Fibroblast of mammary gland (primary cell): ENCODE results near the gene ETDB.
"Not testable (repeated sequence)": the region's sequence is repeated elsewhere in the genome, so short reads cannot be mapped to it uniquely, and the experiment has no call there.

Source experiments
- DNase-seq: peaks from one replicate; pipeline ENCODE4 v3.0.0-alpha.2; 2010; ENCODE audit warnings: low read depth
- H3K4me3 ChIP-seq: 2 replicates; pipeline ENCODE4 v1.5.1; 2011; ENCODE audit warnings: low read depth, mild to moderate bottlenecking, low read length, moderate library complexity; ENCODE audit not compliant: control insufficient read depth
- TF ChIP-seq, protein P1 (sequence below): conservative IDR thresholded peaks from 2 replicates; pipeline ENCODE4 v1.5.1; 2011; ENCODE audit warnings: low read depth, low read length, inconsistent platforms; ENCODE audit not compliant: control insufficient read depth, insufficient read depth

The ETDB gene

DNA sequence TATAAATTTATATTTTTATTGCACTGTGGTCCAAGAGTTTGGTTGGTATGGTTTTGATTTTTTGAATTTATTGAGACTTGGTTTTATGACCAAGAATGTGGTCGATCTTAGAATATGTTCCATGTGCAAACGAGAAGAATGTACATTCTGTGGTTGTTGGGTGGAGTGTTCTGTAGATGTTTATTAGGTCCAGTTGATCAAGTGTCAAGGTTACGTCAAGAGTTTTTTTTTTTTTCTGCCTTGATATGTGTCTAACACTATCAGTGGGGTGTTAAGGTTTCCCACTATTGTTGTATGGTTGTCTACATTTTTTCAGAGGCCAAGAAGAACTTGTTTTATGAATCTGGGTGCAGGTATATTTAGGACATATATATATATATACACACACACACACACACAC is 10.8 kb downstream of the ETDB start:
- TF ChIP-seq, protein P1, sequence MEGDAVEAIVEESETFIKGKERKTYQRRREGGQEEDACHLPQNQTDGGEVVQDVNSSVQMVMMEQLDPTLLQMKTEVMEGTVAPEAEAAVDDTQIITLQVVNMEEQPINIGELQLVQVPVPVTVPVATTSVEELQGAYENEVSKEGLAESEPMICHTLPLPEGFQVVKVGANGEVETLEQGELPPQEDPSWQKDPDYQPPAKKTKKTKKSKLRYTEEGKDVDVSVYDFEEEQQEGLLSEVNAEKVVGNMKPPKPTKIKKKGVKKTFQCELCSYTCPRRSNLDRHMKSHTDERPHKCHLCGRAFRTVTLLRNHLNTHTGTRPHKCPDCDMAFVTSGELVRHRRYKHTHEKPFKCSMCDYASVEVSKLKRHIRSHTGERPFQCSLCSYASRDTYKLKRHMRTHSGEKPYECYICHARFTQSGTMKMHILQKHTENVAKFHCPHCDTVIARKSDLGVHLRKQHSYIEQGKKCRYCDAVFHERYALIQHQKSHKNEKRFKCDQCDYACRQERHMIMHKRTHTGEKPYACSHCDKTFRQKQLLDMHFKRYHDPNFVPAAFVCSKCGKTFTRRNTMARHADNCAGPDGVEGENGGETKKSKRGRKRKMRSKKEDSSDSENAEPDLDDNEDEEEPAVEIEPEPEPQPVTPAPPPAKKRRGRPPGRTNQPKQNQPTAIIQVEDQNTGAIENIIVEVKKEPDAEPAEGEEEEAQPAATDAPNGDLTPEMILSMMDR = no peak
- DNase-seq = no peak
- H3K4me3 ChIP-seq = no peak overlapping the region

DNA sequence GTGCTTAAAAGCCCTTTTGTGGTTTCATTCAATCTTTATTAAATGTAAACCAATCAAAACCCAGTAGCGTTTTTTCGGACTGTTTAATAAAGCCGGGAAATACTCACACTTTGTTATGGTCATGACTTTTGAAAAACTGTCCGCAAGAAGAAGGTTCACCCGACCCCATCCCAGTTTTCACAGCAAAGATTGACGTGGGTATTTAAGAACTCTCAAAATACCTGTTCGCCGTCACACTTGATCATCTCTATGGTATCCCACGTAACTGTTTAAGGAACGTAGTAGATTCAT is 20.9 kb downstream of the ETDB start:
- no peak for DNase-seq
- TF ChIP-seq, protein P1 = no peak
- no peak overlapping the region for H3K4me3 ChIP-seq

DNA sequence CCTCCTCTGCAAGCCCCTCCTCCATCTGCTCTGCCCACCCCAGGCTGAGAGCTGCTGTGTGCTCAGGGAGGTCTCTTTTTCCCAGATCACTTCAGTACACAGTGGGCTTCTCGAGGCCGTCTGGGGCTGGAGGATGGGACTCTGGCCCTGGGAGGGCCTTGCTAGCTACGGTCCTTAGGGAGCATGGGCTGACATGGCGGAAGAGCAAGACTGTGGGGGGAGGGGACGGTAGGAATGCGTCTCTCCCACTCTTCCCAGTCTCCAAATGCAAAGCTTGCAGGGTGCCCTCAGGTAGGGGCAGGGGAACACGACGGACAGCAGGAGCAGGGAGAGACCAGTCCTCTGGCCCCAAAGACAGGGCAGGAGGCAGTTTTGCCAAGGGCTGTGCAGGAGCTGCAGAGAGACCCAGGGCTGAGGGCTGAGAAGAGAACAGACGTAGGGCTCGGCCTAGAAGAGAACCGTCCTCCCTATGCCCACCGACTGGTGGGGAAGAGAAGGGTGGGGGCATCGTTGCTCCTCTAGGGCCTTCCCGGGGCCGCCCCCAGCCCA is 23.1 kb downstream of the ETDB start:
- peak overlapping the region; percentile 46 for H3K4me3 ChIP-seq
- not testable (repeated sequence) for DNase-seq

DNA sequence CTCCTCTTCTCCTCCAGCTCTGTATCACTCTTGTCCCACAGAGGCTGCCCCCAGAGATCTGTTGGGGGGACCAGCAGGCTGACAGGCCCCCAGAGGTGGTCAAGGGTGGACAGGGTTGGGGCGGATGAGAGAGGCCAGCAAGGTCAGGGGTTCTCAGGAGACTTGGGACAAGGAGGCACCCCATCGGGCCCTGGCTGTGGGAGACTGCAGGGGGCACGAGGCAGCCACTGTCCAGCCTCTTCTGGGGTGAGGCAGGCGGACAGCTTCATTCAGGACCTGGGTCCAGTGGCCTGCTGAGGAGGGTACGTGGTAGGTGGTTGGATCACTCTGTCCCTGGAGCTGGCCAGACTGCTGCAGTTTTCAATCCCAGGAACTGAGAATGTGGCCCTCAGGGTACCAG is 24.6 kb downstream of the ETDB start:
- TF ChIP-seq, protein P1 = no peak
- no peak for DNase-seq

DNA sequence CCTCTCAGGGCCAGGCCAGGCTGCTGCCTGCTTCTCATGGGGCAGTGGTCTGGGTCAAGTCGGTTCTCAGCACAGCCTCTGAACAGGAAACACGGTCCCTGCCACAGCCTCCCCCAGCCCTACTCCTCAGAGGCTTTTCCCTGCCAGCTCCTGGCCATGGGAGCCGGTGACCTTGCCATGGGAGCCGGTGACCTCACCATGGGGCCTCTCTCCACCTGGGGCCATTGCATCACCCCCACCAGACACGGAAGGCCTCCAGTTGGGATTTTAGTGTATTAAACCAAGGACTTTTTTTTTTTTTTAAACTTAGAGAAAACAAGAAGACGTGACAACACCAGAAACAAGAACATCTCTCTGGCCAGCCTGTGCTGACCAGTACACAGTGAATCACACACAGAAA is 25.6 kb downstream of the ETDB start:
- TF ChIP-seq, protein P1 = no peak

More for the DNA sequence above, 24.6 kb downstream of the ETDB start:
- no peak overlapping the region for H3K4me3 ChIP-seq

DNA sequence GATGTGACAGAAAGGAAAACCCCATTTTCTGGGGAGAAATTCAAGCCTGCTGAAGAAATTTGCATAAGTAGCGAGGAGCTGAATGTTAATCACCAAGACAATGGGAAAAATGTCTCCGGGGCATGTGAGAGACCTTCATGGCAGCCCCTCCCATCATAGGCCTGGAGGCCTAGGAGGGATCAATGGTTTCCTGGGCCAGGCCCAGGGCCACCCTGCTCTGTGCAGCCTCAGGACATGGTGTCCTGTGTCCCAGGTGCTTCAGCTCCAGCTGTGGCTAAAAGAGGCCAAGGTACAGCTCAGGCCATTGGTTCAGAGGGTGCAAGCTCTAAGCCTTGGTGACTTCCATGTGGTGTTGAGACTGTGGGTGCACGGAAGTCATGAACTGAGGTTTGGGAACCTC is 31.2 kb downstream of the ETDB start:
- H3K4me3 ChIP-seq = no peak overlapping the region
- no peak for DNase-seq
- TF ChIP-seq, protein P1 = no peak

More for the DNA sequence above, 25.6 kb downstream of the ETDB start:
- no peak overlapping the region for H3K4me3 ChIP-seq
- no peak for DNase-seq

DNA sequence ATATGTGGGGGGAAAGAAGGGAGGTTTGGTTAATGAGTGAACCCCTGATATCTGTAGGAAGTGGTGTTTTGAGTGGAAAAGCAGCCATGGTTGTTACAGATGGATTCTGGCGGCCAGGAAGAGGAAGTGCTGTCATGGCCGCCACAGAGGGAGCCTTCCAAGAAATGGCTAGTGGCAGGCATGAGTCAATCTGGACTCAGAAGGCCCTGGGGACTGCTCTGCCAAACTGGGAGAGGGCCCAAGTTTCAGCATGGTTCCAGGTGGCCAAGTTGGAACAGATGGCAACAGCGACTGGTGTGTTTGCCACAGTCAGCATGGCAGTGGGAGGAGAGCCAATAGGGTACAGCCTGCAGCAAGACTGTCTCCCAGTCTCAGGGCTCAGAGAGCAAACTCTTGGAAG is 32.5 kb downstream of the ETDB start:
- TF ChIP-seq, protein P1 = no peak
- no peak overlapping the region for H3K4me3 ChIP-seq
- DNase-seq = peak; percentile 18
